Choroid plexus epithelial cell (primary cell): ENCODE results near the gene PSMB7.

Experiments
- DNase-seq: peaks from one replicate; pipeline ENCODE4 v3.0.0-alpha.2; 2010; ENCODE audit warnings: low read depth
- H3K4me3 ChIP-seq: 2 replicates; pipeline ENCODE4 v1.5.1; 2011; ENCODE audit warnings: low read depth, mild to moderate bottlenecking, control low read depth, low read length, moderate library complexity
- CTCF ChIP-seq: conservative IDR thresholded peaks from 2 replicates; pipeline ENCODE4 v1.5.1; 2011; ENCODE audit warnings: low read depth, mild to moderate bottlenecking, control low read depth, inconsistent platforms, low read length, moderate library complexity

PSMB7 gene

GRCh38 chr9:124411514-124412227 is 3.6 kb downstream of the PSMB7 start:
- H3K4me3 ChIP-seq: no peak overlapping the region
- TF ChIP-seq CTCF: no peak
- peak; percentile 92 for DNase-seq

- TF ChIP-seq CTCF: no peak
- DNase-seq: peak; percentile 39
- no peak overlapping the region for H3K4me3 ChIP-seq
Measured at GRCh38 chr9:124410321-124410913, 4.8 kb downstream of the PSMB7 start.

GRCh38 chr9:124409410-124409809 is 5.8 kb downstream of the PSMB7 start:
- no peak overlapping the region for H3K4me3 ChIP-seq
- peak; percentile 45 for DNase-seq
- TF ChIP-seq CTCF: no peak

- no peak for TF ChIP-seq CTCF
- H3K4me3 ChIP-seq: no peak overlapping the region
Measured at GRCh38 chr9:124403246-124403645, 12.0 kb downstream of the PSMB7 start.

GRCh38 chr9:124399968-124400940 is 15.0 kb downstream of the PSMB7 start:
- peak; percentile 26 for DNase-seq
- H3K4me3 ChIP-seq: no peak overlapping the region
- no peak for TF ChIP-seq CTCF

More at GRCh38 chr9:124403246-124403645, 12.0 kb downstream of the PSMB7 start:
- DNase-seq: no peak

GRCh38 chr9:124399323-124399967 is 15.8 kb downstream of the PSMB7 start:
- H3K4me3 ChIP-seq: no peak overlapping the region
- TF ChIP-seq CTCF: peak; percentile 35
- peak; percentile 49 for DNase-seq
